Activated CD4-positive, alpha-beta memory T cell treated with anti-CD3 and anti-CD28 coated beads for 36 hours (primary cell): Measurements from ENCODE around the gene KANK4. TPM values are rescaled to one million over a fixed set of nuclear protein-coding genes. Genes with fewer than 3 reads are reported as not detected.

Source experiments
- CTCF ChIA-PET: fragments of 350-600 bp; sonication (Branson Sonifier 250); formaldehyde crosslinking; loops from one replicate; lab custom pipeline; 2021; ENCODE audit warnings: antibody characterized with exemption, inconsistent platforms; lab: Charles Lee
- POLR2A ChIA-PET: fragments of 350-600 bp; sonication (Branson Sonifier 250); formaldehyde crosslinking; loops from one replicate; lab custom pipeline; 2021; ENCODE audit warnings: antibody characterized with exemption; lab: Charles Lee
- DNase-seq: peaks from one replicate; pipeline ENCODE4 v3.0.0-alpha.2; 2020
- H3K27ac Mint-ChIP-seq: one replicate; pipeline ENCODE4 v1.8.0; 2021; ENCODE audit warnings: mixed read lengths
- H3K27me3 Mint-ChIP-seq: one replicate; pipeline ENCODE4 v1.8.0; 2021; ENCODE audit warnings: mixed read lengths
- H3K36me3 Mint-ChIP-seq: one replicate; pipeline ENCODE4 v1.8.0; 2021; ENCODE audit warnings: mixed read lengths
- H3K4me1 Mint-ChIP-seq: one replicate; pipeline ENCODE4 v1.8.0; 2021; ENCODE audit warnings: low read depth, mixed read lengths
- H3K4me3 Mint-ChIP-seq: one replicate; pipeline ENCODE4 v1.8.0; 2021; ENCODE audit warnings: mild to moderate bottlenecking, mixed read lengths
- H3K9me3 Mint-ChIP-seq: one replicate; pipeline ENCODE4 v1.8.0; 2021; ENCODE audit warnings: mixed read lengths
- intact Hi-C: fragments of 100-400 bp; cut with micrococcal nuclease; formaldehyde crosslinking; loops from one replicate; pipeline ENCODE4 v1.15.1; 2023
- total RNA-seq, 2 experiments: library from RNA; stranded (reverse); gene quantifications; one replicate each; pipeline ENCODE4 v1.2.3, GENCODE V29; 2021

KANK4 gene
- total RNA-seq, 2 experiments from 2014 or later, result not detected

DNA sequence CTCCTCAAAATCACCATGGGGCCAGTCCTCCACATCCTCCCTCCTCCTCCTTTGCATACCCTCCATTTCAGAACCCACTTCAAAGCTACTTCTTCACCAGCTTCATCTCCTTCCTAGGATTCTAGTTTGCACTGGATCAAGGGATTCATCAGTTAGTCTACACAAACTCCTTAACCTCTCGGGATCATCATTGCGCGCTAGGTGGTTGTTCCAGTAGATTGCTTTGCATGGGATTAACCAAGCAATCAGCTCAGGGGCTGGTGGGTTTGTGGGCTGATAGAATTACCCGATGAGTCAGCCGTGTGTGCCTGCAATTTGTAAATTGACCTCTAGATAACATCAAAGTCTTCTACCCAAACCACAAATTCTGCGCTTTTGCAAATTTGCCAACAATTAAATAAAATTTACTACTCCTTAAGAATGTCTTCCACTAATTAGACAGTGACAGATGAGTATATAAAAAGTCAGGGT, 7.7 kb downstream of the KANK4 start:
- H3K4me1 Mint-ChIP-seq, result no peaks in the 10 kb centered on the region
- intact Hi-C loops, result no loop called here
- H3K9me3 Mint-ChIP-seq, result no peaks in the 10 kb centered on the region
- ChIA-PET CTCF (no interaction called here), POLR2A (no interaction called here)
- no peak overlapping the region for H3K4me3 Mint-ChIP-seq
- H3K36me3 Mint-ChIP-seq, result no peaks in the 10 kb centered on the region
- no peak for DNase-seq
- H3K27me3 Mint-ChIP-seq, result peaks cover 3% of the 10 kb centered on the region
- no peak overlapping the region for H3K27ac Mint-ChIP-seq

DNA sequence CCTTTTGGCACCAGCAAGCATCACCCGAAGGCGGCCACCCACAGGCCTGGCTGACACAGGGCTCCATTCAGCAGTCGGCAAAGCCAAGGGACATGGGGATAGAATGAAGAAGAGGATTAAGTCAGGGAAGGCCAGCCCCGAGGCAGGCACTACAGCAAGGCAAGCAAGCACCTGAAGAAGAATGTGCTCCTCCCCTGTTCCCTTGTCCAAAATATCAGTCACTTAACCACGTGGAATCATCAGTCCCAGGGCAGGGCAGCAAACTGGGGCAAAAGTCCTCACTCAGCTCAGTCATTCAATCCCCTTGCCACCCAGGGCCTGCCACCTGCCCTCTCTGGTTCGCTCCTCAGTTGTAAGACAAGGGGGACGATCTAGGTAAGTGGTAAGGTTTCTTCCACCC, 9.3 kb downstream of the KANK4 start:
- POLR2A ChIA-PET, result no interaction called here
- intact Hi-C loops, result no loop called here
- no peak overlapping the region for H3K27ac Mint-ChIP-seq
- no peak overlapping the region for H3K4me3 Mint-ChIP-seq
- no peaks in the 10 kb centered on the region for H3K36me3 Mint-ChIP-seq
- no peaks in the 10 kb centered on the region for H3K9me3 Mint-ChIP-seq
- no peaks in the 10 kb centered on the region for H3K27me3 Mint-ChIP-seq
- no peak for DNase-seq
- H3K4me1 Mint-ChIP-seq, result no peaks in the 10 kb centered on the region
- CTCF ChIA-PET, result no interaction called here

DNA sequence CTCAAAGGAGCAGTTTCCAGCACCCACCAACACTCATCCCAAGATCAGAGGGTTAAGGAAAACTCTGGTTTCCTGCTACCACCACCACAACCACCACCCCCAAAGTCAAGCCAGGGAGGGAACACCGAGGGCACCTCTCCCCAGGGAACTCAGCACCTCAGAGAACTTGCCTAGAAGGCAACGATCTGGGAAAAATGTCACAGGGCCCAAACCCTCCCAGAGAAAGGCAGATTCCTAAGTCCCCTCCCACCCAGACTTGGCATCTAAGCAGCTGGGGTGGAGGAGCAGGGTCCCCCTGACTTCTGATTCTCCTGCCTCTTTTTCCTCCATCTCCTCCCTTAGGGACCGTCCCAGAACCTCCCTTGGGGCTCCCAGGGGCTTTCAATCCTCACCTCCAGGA, 10.6 kb downstream of the KANK4 start:
- intact Hi-C loops, result no loop called here
- no peaks in the 10 kb centered on the region for H3K4me1 Mint-ChIP-seq
- POLR2A ChIA-PET, result no interaction called here

DNA sequence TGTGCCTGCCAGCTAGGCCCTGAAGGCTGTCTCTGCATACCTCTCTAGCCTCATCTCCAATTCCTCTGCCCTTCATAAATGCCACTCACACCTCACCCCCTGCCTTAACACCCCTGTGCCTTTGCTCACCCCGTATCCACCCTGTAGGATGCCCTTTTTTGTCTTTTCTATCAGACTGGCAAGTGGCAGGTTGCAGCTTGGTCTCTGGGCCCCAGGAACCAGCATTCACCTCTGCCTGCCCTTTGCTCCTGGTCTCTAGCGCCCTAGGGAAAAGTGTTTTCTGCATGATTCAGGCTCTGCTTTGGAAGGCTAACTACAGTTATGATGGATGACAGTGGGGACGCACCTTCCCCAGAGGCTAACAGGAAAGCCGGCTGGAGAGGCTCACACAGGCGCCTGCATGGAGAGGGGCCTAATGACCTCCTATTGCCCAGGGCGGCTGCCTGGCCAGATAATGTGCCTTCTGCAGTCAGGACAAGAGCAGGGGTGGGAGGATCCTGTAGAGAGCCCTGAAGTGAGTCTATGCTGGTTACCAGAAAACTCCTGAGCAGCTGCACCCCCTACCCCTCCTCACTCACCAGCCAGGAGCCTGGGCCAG, 11.2 kb downstream of the KANK4 start:
- ChIA-PET POLR2A (no interaction called here), CTCF (no interaction called here)
- Mint-ChIP-seq H3K36me3 (no peaks in the 10 kb centered on the region), H3K4me1 (no peaks in the 10 kb centered on the region), H3K27me3 (no peaks in the 10 kb centered on the region), H3K27ac (no peak overlapping the region), H3K4me3 (no peak overlapping the region), H3K9me3 (no peaks in the 10 kb centered on the region)
- DNase-seq, result no peak
- intact Hi-C loops, result no loop called here

More for the DNA sequence above, 10.6 kb downstream of the KANK4 start:
- CTCF ChIA-PET, result no interaction called here
- H3K4me3 Mint-ChIP-seq, result no peak overlapping the region
- DNase-seq, result no peak
- no peaks in the 10 kb centered on the region for H3K27me3 Mint-ChIP-seq
- no peak overlapping the region for H3K27ac Mint-ChIP-seq
- H3K36me3 Mint-ChIP-seq, result no peaks in the 10 kb centered on the region
- no peaks in the 10 kb centered on the region for H3K9me3 Mint-ChIP-seq

DNA sequence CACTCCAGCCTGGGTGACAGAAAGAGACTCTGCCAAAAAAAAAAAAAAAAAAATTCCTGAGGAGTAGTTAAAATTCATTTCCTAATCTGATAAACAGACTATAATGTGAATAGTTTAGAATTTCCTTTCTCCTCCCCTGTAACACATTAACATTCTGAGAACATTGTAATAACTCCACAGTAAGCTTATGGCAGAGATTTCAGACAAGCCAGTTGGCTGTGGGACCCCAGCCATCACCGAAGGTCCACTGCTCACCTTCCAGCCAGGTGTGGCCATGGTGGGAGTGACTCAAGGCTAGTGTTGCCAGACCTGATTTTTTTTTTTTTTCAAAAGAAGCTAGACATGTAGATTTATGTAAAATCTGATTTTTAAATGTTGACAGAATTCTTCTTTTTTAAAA, 11.8 kb downstream of the KANK4 start:
- intact Hi-C loops, result no loop called here
- ChIA-PET CTCF (no interaction called here), POLR2A (no interaction called here)
- H3K4me3 Mint-ChIP-seq, result no peak overlapping the region
- H3K27me3 Mint-ChIP-seq, result no peaks in the 10 kb centered on the region
- H3K27ac Mint-ChIP-seq, result no peak overlapping the region
- H3K4me1 Mint-ChIP-seq, result no peaks in the 10 kb centered on the region
- H3K36me3 Mint-ChIP-seq, result no peaks in the 10 kb centered on the region
- no peaks in the 10 kb centered on the region for H3K9me3 Mint-ChIP-seq
- DNase-seq, result no peak

DNA sequence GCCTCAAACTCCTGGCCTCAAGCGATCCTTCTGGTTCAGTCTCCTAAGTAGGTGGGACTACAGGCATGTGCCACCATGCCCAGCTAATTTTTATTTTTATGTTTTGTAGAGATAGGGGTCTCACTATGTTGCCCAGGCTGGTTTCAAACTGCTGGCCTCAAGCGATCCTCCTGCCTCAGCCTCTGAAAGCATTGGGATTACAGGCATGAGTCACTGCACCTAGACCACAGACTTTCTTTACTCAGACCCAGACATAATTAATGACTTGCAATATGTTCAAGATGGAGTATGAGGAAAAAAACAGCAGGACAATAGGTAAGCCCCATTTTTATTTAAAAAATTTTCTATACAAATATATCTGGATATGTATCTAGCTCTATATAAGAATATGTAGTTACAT, 13.2 kb downstream of the KANK4 start:
- no peaks in the 10 kb centered on the region for H3K27me3 Mint-ChIP-seq
- intact Hi-C loops, result no loop called here
- no peaks in the 10 kb centered on the region for H3K36me3 Mint-ChIP-seq
- H3K9me3 Mint-ChIP-seq, result no peaks in the 10 kb centered on the region
- CTCF ChIA-PET, result no interaction called here
- no peak overlapping the region for H3K27ac Mint-ChIP-seq
- POLR2A ChIA-PET, result no interaction called here
- H3K4me3 Mint-ChIP-seq, result no peak overlapping the region
- no peaks in the 10 kb centered on the region for H3K4me1 Mint-ChIP-seq
- no peak for DNase-seq

DNA sequence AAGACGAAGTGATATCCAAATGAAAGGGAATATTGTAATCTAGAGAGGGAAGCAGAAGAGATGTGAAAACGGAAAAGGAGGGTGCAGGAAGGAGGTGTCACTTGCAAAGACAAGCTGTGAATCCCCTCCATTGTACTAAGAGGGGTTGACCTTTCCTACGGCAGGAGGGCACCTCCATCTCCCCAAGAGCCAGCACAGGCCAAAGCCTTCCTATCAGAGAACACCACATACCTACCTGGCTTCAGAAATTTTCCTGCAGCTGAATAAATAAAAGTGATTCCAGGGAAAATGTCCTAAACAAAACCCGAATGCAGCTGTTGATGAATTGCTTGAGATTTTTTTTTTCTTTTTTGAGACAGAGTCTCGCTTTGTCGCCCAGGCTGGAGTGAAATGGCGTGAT, 14.3 kb downstream of the KANK4 start:
- H3K27ac Mint-ChIP-seq, result no peak overlapping the region
- H3K27me3 Mint-ChIP-seq, result no peaks in the 10 kb centered on the region
- no peak overlapping the region for H3K4me3 Mint-ChIP-seq
- H3K4me1 Mint-ChIP-seq, result no peaks in the 10 kb centered on the region
- CTCF ChIA-PET, result interaction anchor here (0.6 kb wide), 1 partner anchor 109 kb away, joined by 4 read pairs; no protein-coding TSS in a partner anchor
- POLR2A ChIA-PET, result no interaction called here
- no peak for DNase-seq
- no peaks in the 10 kb centered on the region for H3K9me3 Mint-ChIP-seq
- no peaks in the 10 kb centered on the region for H3K36me3 Mint-ChIP-seq
- intact Hi-C loops, result no loop called here

DNA sequence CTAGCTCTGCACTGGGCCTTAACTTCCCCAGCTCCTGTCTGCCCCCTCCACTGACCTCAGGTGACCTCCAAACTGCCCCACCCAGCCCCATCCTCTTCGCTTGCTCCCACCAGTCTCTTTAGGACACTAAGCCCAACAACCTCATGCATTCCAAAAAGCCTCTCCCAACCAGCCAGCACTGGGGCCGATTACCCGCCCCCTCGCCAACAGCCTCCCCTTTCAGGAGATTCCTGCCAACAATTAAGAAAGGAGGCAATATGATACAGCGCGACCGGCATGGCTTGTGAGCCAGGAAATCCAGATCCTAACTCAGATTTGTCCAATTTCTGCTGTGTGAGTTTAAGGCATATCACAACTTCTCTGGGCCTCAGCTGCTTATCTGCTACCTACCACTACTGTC, 14.7 kb downstream of the KANK4 start:
- CTCF ChIA-PET, result no interaction called here
- Mint-ChIP-seq H3K27ac (no peak overlapping the region), H3K27me3 (no peaks in the 10 kb centered on the region), H3K36me3 (no peaks in the 10 kb centered on the region), H3K4me3 (no peak overlapping the region), H3K4me1 (no peaks in the 10 kb centered on the region), H3K9me3 (no peaks in the 10 kb centered on the region)
- POLR2A ChIA-PET, result no interaction called here
- intact Hi-C loops, result no loop called here
- DNase-seq, result no peak

DNA sequence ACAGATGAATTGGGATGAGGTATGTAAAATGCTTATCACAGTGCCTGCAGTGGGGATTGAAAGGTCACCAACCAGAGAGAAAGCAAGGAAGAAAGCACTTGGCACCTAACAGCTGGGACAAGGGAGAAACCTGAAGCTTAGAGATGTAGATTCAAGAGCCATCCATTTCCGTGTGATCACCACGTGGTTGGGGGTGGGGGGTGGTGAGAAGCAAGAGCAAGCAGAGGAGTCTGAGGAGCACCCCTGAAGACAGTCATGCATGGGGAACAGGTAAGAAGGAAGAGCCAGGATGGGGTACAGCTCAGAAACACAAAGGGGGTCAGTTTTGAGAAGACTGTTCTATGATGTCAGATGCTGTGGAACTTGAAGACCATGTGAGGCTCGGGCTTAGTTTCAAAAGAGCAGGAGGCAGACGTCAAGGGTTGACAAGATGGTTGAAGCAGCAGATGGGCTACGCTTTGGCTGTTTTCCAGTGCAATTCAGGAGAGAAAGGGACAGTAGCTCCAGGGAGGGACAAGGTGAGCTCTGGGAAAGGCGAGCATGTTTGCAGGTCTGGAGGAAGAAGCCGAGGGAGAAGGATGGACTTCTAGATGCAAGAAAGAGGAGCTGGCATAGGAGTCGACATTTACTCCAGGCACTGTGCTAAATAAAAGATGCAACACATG, 17.4 kb downstream of the KANK4 start:
- Mint-ChIP-seq H3K4me1 (no peaks in the 10 kb centered on the region), H3K36me3 (no peaks in the 10 kb centered on the region), H3K27me3 (no peaks in the 10 kb centered on the region), H3K4me3 (no peak overlapping the region), H3K9me3 (no peaks in the 10 kb centered on the region), H3K27ac (no peak overlapping the region)
- intact Hi-C loops, result no loop called here
- ChIA-PET CTCF (no interaction called here), POLR2A (no interaction called here)
- no peak for DNase-seq

DNA sequence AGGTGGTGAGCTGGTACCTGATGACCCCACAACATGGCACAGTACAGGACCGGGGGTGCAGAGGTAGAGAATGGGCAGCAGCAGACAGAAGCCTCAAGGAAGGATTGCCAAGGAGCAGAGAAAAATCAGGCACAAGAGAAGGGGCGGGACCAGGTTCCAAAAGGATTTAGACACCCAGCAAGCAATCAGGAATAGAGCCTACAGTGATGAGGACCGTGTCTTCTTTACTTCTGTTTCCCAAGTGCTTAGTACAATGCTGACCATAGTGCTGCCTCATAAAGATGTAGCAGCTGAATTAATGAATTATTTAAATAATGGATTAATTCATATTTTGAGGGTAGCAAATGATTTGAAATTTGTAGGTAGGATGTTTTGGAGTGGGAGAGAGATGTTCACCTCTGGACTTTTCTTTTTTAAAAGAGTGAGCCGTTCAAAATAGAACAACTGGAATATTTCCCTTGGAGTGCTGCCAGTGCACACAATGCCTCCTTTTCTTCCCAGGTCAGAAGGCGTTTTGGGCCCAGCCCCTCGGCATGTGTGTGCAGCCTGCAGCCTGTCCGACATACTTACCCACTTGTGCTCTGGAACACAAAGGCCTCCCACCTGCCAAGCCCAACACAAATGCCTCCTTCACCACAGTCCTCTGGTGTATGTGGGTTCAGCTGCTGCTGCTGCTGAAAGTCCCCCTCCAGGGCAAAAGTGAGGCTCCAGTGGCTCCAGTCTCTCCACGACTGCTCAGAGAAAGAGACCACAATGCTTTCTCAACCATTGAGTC, 19.6 kb downstream of the KANK4 start:
- H3K4me3 Mint-ChIP-seq, result no peak overlapping the region
- POLR2A ChIA-PET, result no interaction called here
- CTCF ChIA-PET, result no interaction called here
- H3K9me3 Mint-ChIP-seq, result no peaks in the 10 kb centered on the region
- H3K27ac Mint-ChIP-seq, result no peak overlapping the region
- H3K27me3 Mint-ChIP-seq, result no peaks in the 10 kb centered on the region
- peaks cover 11% of the 10 kb centered on the region for H3K4me1 Mint-ChIP-seq
- DNase-seq, result no peak
- H3K36me3 Mint-ChIP-seq, result no peaks in the 10 kb centered on the region
- intact Hi-C loops, result no loop called here

DNA sequence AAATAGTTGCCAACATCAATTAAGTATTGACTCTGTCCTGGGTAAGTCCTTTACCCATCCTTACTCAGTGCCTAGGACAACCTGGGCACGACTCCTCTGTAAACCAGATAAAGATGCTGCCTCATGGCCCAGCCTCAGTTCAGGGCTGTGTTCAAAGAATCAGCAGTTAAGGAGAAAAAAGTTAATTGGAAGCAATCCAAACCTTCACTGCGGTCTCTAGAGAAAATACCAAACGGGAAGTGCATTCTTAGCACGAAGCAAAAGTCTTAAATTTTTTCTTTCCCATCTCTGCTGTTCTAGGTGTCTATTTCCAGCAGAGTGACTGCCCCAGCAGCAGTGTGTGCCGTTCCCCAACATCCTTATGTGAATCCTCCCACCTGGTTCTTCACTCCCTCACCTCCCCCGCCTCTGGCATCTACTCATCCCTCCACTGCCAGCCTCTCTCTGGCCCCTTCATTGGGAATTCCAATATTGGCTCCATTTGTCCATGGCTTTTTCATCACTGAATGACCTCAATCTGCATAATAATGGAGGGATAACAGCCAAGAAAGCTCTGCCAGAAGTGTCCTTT, 23.2 kb downstream of the KANK4 start:
- CTCF ChIA-PET, result no interaction called here
- peaks cover 11% of the 10 kb centered on the region for H3K4me1 Mint-ChIP-seq
- H3K4me3 Mint-ChIP-seq, result no peak overlapping the region
- no peak for DNase-seq
- peaks cover 6% of the 10 kb centered on the region for H3K27me3 Mint-ChIP-seq
- H3K36me3 Mint-ChIP-seq, result no peaks in the 10 kb centered on the region
- no peaks in the 10 kb centered on the region for H3K9me3 Mint-ChIP-seq
- H3K27ac Mint-ChIP-seq, result no peak overlapping the region
- POLR2A ChIA-PET, result no interaction called here
- intact Hi-C loops, result no loop called here

DNA sequence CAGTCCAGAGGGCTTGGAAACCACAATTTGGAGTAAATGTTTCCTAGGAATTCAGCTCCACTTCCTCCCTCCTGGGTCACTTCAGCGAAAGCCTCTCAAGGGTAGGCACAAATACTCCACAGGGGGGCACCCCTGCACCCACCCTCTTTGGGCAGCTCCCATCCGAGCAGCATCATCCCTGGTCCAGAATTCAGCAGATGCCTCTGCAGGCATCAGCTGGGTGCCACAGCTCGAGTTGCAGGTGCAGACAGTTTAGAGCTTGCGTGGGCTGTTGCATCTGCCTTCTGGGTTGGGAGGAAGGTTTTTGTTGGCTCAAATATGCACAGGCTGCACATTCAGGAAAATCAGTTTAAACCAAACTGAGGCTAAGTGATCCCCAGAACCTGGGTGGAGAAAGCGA, 25.0 kb downstream of the KANK4 start:
- Mint-ChIP-seq H3K4me3 (no peak overlapping the region), H3K36me3 (no peaks in the 10 kb centered on the region), H3K27ac (no peak overlapping the region), H3K27me3 (peaks cover 12% of the 10 kb centered on the region), H3K9me3 (no peaks in the 10 kb centered on the region), H3K4me1 (peaks cover 11% of the 10 kb centered on the region)
- no peak for DNase-seq
- intact Hi-C loops, result no loop called here
- ChIA-PET POLR2A (no interaction called here), CTCF (no interaction called here)
